ENCODE data around the gene PDE8B.

DNA sequence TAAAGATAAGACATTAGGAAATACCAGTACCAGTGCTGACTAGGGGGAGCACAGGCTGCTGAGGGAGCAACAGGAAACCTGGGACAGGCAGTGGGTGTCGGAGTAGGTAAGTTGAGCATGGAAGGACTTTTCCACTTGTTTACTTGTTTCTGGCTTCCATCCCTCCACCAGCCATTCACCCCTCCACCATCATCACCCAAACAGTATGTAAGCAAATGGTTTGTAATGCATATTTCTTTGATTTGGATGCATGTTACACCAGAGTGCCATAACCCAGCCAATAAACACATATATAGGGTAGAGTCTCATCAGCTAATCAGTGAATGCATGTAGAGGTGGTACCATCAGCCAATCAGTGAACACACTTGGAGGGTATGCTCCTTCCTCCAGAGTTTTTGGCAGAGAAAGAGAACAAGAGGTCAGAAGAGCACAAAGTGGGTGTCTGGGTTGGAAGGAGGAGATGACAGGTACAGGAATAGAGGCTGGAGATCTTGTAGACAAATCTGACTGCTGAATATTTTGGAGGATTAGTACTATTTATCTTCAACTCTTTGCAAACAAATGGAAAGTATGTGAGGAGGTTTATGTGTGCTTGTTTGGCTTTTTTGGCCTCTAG lies 37.7 kb upstream of the PDE8B start:
- TF ChIP-seq TCF12 (IDR thresholded peaks at IDR 0.05; ENCODE audit: low read depth) (no peak), ZBTB7A (IDR thresholded peaks at IDR 0.05; ENCODE audit: low read depth) (no peak), YY1 (IDR thresholded peaks at IDR 0.05; ENCODE audit: low read depth) (no peak)
- TF ChIP-seq, protein P1, sequence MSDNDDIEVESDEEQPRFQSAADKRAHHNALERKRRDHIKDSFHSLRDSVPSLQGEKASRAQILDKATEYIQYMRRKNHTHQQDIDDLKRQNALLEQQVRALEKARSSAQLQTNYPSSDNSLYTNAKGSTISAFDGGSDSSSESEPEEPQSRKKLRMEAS (IDR thresholded peaks at IDR 0.05) = no peak

All from Ishikawa (cell line).